Measurements from ENCODE around the gene ISLR. TPM values are rescaled to one million over a fixed set of nuclear protein-coding genes. Genes with fewer than 3 reads are reported as not detected.

ISLR gene
- polyA plus RNA-seq, 1 donor (not counting 4 experiments of a cell fraction or from before 2014, with no cell fraction given): not detected

GRCh38 chr15:74214324-74215021 is 41.0 kb downstream of the ISLR start:
- Histone ChIP-seq H3K27ac (ENCODE audit: control insufficient read depth, insufficient read depth, low read length) (no peak overlapping the region), H3K4me1 (ENCODE audit: control insufficient read depth, extremely low read depth, insufficient read depth, low read length) (peaks cover 5% of the 10 kb centered on the region), H3K4me2 (ENCODE audit: control insufficient read depth, extremely low read depth, insufficient read depth, low read depth, low read length) (no peak overlapping the region), H3K36me3 (ENCODE audit: control insufficient read depth in 2 of 2, extremely low read depth in 1 of 2, insufficient read depth in 2 of 2, low read length in 2 of 2) (no peaks in the 10 kb centered on the region), H3K9me3 (ENCODE audit: control insufficient read depth, low read depth, low read length) (no peaks in the 10 kb centered on the region), H3K9me1 (ENCODE audit: control insufficient read depth, extremely low read depth, insufficient read depth, low read length) (no peaks in the 10 kb centered on the region), H3K79me2 (ENCODE audit: control insufficient read depth, insufficient read depth, low read length) (no peaks in the 10 kb centered on the region), H4K20me1 (ENCODE audit: control insufficient read depth, extremely low read depth, insufficient read depth, low read length) (no peaks in the 10 kb centered on the region), H3K4me3 (ENCODE audit: control insufficient read depth in 2 of 3, extremely low read depth in 1 of 3, insufficient read depth in 2 of 3, low read depth in 1 of 3, low read length in 3 of 3) (no peak overlapping the region), H3K27me3 (ENCODE audit: control insufficient read depth, extremely low read depth, insufficient read depth, low read length) (peaks cover 28% of the 10 kb centered on the region), H2AFZ (ENCODE audit: control insufficient read depth, low read length) (no peak overlapping the region), H3K9ac (ENCODE audit: control insufficient read depth, extremely low read depth, insufficient read depth, low read length) (no peak overlapping the region)
- no peak for FAIRE-seq
- dilution Hi-C loops (cut with MboI; ENCODE audit: extremely low pct_ligation_motif_present, low sequenced_read_pairs): no loop called here
- DNase-seq (ENCODE audit: low read depth, low spot score): no peak
- TF ChIP-seq CTCF (optimal IDR thresholded peaks at IDR 0.05 in 1 of 3, IDR thresholded peaks at IDR 0.05 in 1 of 3, conservative IDR thresholded peaks at IDR 0.05 in 1 of 3; ENCODE audit: extremely low read depth in 1 of 3, insufficient read depth in 2 of 3, low read length in 3 of 3) (no peak), EZH2 (IDR thresholded peaks at IDR 0.05; ENCODE audit: low read length) (no peak)

GRCh38 chr15:74215958-74216357 is 42.4 kb downstream of the ISLR start:
- H2AFZ ChIP-seq (ENCODE audit: control insufficient read depth, low read length): no peak overlapping the region
- no peak overlapping the region for H3K27ac ChIP-seq (ENCODE audit: control insufficient read depth, insufficient read depth, low read length)
- no peak for TF ChIP-seq CTCF (optimal IDR thresholded peaks at IDR 0.05 in 1 of 3, IDR thresholded peaks at IDR 0.05 in 1 of 3, conservative IDR thresholded peaks at IDR 0.05 in 1 of 3; ENCODE audit: extremely low read depth in 1 of 3, insufficient read depth in 2 of 3, low read length in 3 of 3)
- no peaks in the 10 kb centered on the region for H3K79me2 ChIP-seq (ENCODE audit: control insufficient read depth, insufficient read depth, low read length)
- H3K27me3 ChIP-seq (ENCODE audit: control insufficient read depth, extremely low read depth, insufficient read depth, low read length): peaks cover 40% of the 10 kb centered on the region
- H3K9me3 ChIP-seq (ENCODE audit: control insufficient read depth, low read depth, low read length): no peaks in the 10 kb centered on the region
- no peaks in the 10 kb centered on the region for H3K36me3 ChIP-seq (ENCODE audit: control insufficient read depth in 2 of 2, extremely low read depth in 1 of 2, insufficient read depth in 2 of 2, low read length in 2 of 2)
- no peak for FAIRE-seq
- H3K4me3 ChIP-seq (ENCODE audit: control insufficient read depth in 2 of 3, extremely low read depth in 1 of 3, insufficient read depth in 2 of 3, low read depth in 1 of 3, low read length in 3 of 3): no peak overlapping the region
- H3K4me1 ChIP-seq (ENCODE audit: control insufficient read depth, extremely low read depth, insufficient read depth, low read length): peaks cover 5% of the 10 kb centered on the region
- dilution Hi-C loops (cut with MboI; ENCODE audit: extremely low pct_ligation_motif_present, low sequenced_read_pairs): no loop called here
- no peaks in the 10 kb centered on the region for H3K9me1 ChIP-seq (ENCODE audit: control insufficient read depth, extremely low read depth, insufficient read depth, low read length)
- H3K4me2 ChIP-seq (ENCODE audit: control insufficient read depth, extremely low read depth, insufficient read depth, low read depth, low read length): no peak overlapping the region
- H3K9ac ChIP-seq (ENCODE audit: control insufficient read depth, extremely low read depth, insufficient read depth, low read length): no peak overlapping the region
- no peaks in the 10 kb centered on the region for H4K20me1 ChIP-seq (ENCODE audit: control insufficient read depth, extremely low read depth, insufficient read depth, low read length)
- DNase-seq (ENCODE audit: low read depth, low spot score): no peak

All from keratinocyte (primary cell).